A549 treated with Hydrocortisone at 1 μM for 4 hours (cell line): ENCODE data around the gene GRIK3. TPM values are rescaled to one million over a fixed set of nuclear protein-coding genes. Genes with fewer than 3 reads are reported as not detected.

Experiments
- total RNA-seq: library from RNA; stranded (reverse); fragments of 200-300 nt; extraction: Qiagen RNA extraction; gene quantifications from 5 replicates; pipeline ENCODE4 v1.2.3, GENCODE V29; 2022

GRIK3 gene
- total RNA-seq: not detected in 5 replicates

DNA sequence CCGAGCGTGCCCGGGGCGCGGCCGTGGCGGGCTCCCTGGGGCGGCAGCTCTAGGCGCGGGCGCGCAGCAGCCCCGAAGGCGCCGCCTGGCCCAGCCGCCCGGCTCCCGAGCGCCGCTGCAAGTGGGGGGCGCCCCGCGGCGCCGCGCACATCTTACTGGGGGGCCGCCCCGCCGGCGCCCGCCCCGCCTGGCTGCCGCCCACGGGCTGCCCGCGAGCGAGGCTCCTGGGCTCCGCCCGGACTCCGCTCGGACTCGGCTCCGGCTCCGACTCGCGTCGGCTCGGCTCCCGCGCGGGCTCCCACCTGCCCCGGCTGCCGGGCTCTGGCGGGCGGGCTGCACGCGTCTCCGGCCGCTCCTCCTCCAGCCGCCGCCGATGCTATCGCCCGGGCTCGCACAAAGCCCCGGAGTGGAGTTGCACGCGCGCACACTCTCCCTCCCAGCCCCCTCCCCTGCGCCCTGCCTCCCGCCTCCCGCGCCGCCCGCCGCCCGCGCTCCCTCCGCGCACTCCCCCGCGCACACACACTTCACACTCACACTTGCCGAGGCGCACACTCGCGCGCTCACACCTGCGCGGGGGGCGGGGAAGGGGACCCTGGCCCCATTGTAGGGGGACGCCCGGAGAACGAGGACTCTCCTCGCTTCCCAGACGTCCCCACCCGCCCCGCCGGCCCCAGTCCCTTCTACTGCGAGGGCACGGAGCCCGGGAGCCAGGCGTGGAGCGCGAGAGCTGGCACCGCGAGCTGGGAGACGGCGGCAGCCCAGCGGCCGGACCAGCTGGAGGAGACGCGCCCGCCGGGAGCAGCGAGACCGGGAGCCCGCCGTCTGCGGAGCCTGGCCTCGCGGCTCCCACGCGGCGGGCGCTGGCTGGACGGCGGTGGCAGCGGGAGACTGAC, at the start of gene GRIK3:
TSS of gene GRIK3 (minus strand) at position 395 of the 893 bp plus-strand sequence. CDS start 407 bp downstream, outside the sequence.

